Right cardiac atrium (tissue), 5 donors: ENCODE measurements around the gene PRIMPOL. TPM values are rescaled to one million over a fixed set of nuclear protein-coding genes. Genes with fewer than 3 reads are reported as not detected.
"Not testable (repeated sequence)": the region's sequence is repeated elsewhere in the genome, so short reads cannot be mapped to it uniquely, and the experiment has no call there.

Experiments used
- ATAC-seq, 2 donors: fragments of 200-7000 bp; cut with Tn5 transposase; one replicate each; pipeline versions ENCODE4 v1.8.0 to v1.9.1; 2020; ENCODE audit warnings: moderate library complexity in 2 of 2, mild to moderate bottlenecking in 1 of 2
- DNase-seq, 3 donors: peaks; one replicate each; pipeline ENCODE4 v3.0.0-alpha.2; 2020
- H3K27ac ChIP-seq: one replicate; pipeline ENCODE4 v1.5.1; 2013; ENCODE audit warnings: mild to moderate bottlenecking, low read length, control low read depth, moderate library complexity
- H3K27me3 ChIP-seq: one replicate; pipeline ENCODE4 v1.6.1; 2013; ENCODE audit not compliant: control insufficient read depth, insufficient read depth
- H3K4me1 ChIP-seq: one replicate; pipeline ENCODE4 v1.6.1; 2013; ENCODE audit warnings: low read length; ENCODE audit not compliant: control insufficient read depth, insufficient read depth
- H3K4me3 ChIP-seq: one replicate; pipeline ENCODE4 v1.5.1; 2013; ENCODE audit warnings: low read length, control low read depth
- H3K9me3 ChIP-seq: one replicate; pipeline ENCODE4 v1.6.1; 2013; ENCODE audit warnings: low read length; ENCODE audit not compliant: control insufficient read depth
- WGBS: extraction: QIAGEN DNeasy Blood & Tissue Kit; methylation state at CpG from one replicate; pipeline ENCODE4 v1.1.7; 2013; 5-methylcytosine and 5-hydroxymethylcytosine counted together
- intact Hi-C, 4 donors: fragments of 100-400 bp; cut with DNase I; formaldehyde crosslinking; loops; one replicate each; pipeline versions ENCODE4 v1.11.0 to v1.14.0; 2022 to 2023
- long read RNA-seq, 4 donors: library from polyadenylated mRNA; unstranded; transcript quantifications; one replicate each; pipeline ENCODE4 v2.0.0, GENCODE V29; 2020 to 2021
- polyA plus RNA-seq: library from polyadenylated mRNA; stranded (reverse); fragments of 200-250 nt; gene quantifications from one replicate; pipeline ENCODE4 v1.2.3, GENCODE V29; 2013
- total RNA-seq, 4 donors: library from RNA; stranded (reverse); fragmentation: NEBNext Ultra II Directional; extraction: Animal tissue kit (Norgen Biotek cat#: 25700); gene quantifications; one replicate each; pipeline ENCODE4 v1.2.1, GENCODE V29; 2021
- donor health status: healthy with polysubstance abuse.
- donor health status: DM: no; HTN: yes; CAD: no.
- donor health status: DM: no; HTN: no; CAD: no.
- donor health status: DM: no; HTN: yes; CAD: no; lungs with severe emphysema.
- donor health status: DM: yes; HTN: yes; CAD: no.

The PRIMPOL gene, protein sequence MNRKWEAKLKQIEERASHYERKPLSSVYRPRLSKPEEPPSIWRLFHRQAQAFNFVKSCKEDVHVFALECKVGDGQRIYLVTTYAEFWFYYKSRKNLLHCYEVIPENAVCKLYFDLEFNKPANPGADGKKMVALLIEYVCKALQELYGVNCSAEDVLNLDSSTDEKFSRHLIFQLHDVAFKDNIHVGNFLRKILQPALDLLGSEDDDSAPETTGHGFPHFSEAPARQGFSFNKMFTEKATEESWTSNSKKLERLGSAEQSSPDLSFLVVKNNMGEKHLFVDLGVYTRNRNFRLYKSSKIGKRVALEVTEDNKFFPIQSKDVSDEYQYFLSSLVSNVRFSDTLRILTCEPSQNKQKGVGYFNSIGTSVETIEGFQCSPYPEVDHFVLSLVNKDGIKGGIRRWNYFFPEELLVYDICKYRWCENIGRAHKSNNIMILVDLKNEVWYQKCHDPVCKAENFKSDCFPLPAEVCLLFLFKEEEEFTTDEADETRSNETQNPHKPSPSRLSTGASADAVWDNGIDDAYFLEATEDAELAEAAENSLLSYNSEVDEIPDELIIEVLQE
- total RNA-seq (10 to 100 TPM in 3 of 4 donors, 1 to 10 TPM in 1; 8.9 to 12.0 (median 11.2) TPM), polyA plus RNA-seq (14.3 TPM)
- long read RNA-seq, donor 1, partial matches to known transcripts = 2 of 23 reads
- long read RNA-seq, donor 1, other reads (novel, unspliced or antisense) = 14 of 23 reads
- long read RNA-seq, donor 2, partial matches to known transcripts = 0 of 5 reads
- long read RNA-seq, donor 2, other reads (novel, unspliced or antisense) = 5 of 5 reads
- long read RNA-seq, donor 3, transcript PRIMPOL-211 (13 exons, 2,007 nt) = major isoform, 14 of 42 reads
- long read RNA-seq, donor 3, transcript PRIMPOL-201 (14 exons, 2,289 nt) = minor isoform, 6 of 42 reads
- long read RNA-seq, donor 3, partial matches to known transcripts = 0 of 42 reads
- long read RNA-seq, donor 3, other reads (novel, unspliced or antisense) = 17 of 42 reads
- long read RNA-seq, donor 4, partial matches to known transcripts = 1 of 12 reads
- long read RNA-seq, donor 4, other reads (novel, unspliced or antisense) = 6 of 12 reads

DNA sequence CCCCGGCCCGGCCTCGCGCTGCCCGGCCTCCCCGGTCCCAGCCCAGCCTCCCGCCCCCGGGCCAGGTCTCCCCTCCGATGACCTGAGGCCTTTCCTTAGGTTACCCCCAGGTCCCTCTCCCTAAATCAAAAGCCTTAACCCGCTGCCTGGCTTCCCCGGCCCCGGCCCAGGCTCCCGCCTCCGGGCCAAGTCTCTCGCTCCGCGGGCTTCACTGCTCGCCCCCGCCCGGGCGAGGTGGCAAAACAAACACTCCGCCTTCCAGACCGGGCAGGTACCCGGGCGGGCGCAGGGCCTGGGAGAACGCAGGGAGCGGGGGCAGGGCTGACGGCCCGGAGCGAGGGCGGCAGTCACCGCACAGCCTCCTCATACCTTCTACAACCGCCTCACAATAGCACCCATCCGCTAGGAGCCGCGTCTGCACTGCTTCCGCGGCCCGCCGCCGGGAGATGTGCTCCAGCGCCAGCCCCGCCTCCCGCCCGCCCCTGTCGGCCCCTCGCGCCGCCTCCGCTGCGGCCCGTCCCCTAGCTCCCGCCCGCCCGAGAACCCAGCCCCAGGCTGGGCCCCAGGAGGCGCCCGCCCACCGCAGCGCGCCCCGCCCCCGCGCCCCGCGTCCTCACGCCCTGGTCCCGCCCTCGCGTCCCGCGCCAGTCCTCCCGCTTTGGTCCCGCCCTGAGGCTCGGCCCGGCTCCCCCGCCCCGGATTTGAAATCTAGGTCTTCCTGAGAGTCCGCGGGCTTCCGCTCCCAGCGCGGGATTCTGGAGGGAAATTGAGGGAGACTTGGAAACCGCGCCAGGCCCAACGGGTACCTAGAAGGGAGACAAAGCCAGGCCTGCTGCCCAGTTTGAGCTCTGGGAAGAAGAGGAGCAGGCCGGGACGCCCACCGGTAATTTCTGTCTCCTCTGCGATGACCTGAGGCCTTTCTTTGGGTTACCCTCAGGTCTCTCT lies at the start of gene PRIMPOL, which contains the start of gene CASP3:
Gene PRIMPOL (plus strand): TSS at position 713 of the 945 bp plus-strand sequence. CDS start 7,403 bp downstream, outside the sequence.
Gene CASP3 (minus strand): TSS at position 422 of the 945 bp plus-strand sequence. CDS start 10,994 bp downstream, outside the sequence.
- Histone ChIP-seq H3K27me3 (no peaks in the 10 kb centered on the region), H3K4me1 (peaks cover 7% of the 10 kb centered on the region), H3K9me3 (no peaks in the 10 kb centered on the region), H3K4me3 (peak within 1 kb of the TSS; percentile 93), H3K27ac (peak within 1 kb of the TSS; percentile 97)
- DNase-seq = peak; percentile 97 to 99 (median 99)
- ATAC-seq = peak; percentile 98 to 99
- intact Hi-C loops = loop anchor here in 1 of 4 donors (10.0 kb wide), 1 partner anchor 94 kb away; no protein-coding TSS in a partner anchor
- WGBS = under 1% methylated on average over 90 of the region's 90 CpGs

DNA sequence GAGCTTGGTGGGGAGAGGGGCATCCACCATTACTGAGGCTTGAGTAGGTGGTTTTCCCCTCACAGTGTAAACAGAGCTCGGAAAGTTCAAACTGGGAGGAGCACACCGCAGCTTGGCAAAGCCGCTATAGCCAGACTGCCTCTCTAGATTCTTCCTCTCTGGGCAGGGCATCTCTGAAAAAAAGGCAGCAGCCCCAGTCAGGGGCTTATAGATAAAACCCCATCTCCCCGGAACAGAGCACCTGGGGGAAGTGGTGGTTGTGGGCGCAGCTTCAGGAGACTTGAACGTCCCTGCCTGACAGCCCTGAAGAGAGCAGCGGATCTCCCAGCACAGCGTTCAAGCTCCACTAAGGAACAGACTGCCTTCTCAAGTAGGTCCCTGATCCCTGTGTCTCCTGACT lies 48.6 kb upstream of the PRIMPOL start:
- ATAC-seq, H3K27me3 ChIP-seq, intact Hi-C loops, H3K9me3 ChIP-seq, DNase-seq, H3K4me1 ChIP-seq, H3K27ac ChIP-seq, H3K4me3 ChIP-seq: not testable (repeated sequence)
- WGBS = 91% methylated on average over 8 of the region's 8 CpGs

DNA sequence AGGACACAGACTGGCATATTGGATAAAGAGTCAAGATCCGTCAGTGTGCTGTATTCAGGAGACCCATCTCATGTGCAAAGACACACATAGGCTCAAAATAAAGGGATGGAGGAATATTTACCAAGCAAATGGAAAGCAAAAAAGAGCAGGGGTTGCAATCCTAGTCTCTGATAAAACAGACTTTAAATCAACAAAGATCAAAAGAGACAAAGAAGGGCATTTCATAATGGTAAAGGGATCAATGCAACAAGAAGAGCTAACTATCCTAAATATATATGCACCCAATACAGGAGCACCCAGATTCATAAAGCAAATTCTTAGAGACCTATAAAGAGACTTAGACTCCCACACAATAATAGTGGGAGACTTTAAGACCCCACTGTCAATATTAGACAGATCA lies 46.7 kb upstream of the PRIMPOL start:
- ATAC-seq, H3K9me3 ChIP-seq, DNase-seq, H3K27me3 ChIP-seq, intact Hi-C loops, H3K27ac ChIP-seq, H3K4me1 ChIP-seq, H3K4me3 ChIP-seq: not testable (repeated sequence)
- WGBS = 0% methylated on average over 1 of the region's 1 CpG

DNA sequence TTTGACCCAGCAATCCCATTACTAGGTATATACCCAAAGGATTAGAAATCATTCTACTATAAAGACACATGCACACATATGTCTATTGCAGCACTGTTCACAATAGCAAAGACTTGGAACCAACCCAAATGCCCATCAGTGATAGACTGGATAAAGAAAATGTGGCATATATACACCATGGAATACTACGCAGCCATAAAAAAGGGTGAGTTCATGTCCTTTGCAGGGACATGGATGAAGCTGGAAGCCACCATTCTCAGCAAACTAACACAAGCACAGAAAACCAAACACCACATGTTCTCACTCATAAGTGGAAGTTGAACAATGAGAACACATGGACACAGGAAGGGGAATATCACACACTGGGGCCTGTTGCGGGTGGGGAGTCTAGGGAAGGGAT lies 42.1 kb upstream of the PRIMPOL start:
- 91% methylated on average over 2 of the region's 2 CpGs for WGBS
- intact Hi-C loops = not testable (repeated sequence)

DNA sequence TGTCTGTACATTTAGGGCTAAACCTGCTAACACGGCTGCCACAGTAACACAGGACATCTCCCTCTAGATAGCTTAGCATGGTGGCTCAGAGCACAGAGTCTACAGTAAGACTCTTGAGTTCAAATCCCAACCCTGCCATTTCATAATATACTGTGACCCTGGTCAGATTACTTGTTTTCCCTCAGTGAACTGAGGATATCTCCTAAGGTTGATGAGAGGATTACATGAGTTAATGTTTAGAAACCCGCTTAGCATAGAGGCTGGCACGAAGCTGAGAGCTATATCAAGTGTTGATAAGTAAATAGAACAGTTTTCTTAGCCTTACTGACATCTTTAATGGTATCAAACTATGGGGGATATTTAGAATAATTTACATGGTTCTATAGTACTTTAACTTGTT lies 37.5 kb upstream of the PRIMPOL start:
- DNase-seq (no peak), ATAC-seq (no peak)
- no peaks in the 10 kb centered on the region for H3K4me1 ChIP-seq
- no peaks in the 10 kb centered on the region for H3K27me3 ChIP-seq
- H3K9me3 ChIP-seq = peaks cover 1% of the 10 kb centered on the region
- intact Hi-C loops = no loop called here
- H3K4me3 ChIP-seq = no peak overlapping the region
- no peak overlapping the region for H3K27ac ChIP-seq
- 83% methylated on average over 3 of the region's 3 CpGs for WGBS

More for the DNA sequence above, 42.1 kb upstream of the PRIMPOL start:
- H3K4me1 ChIP-seq, DNase-seq, H3K9me3 ChIP-seq, ATAC-seq, H3K27ac ChIP-seq, H3K4me3 ChIP-seq, H3K27me3 ChIP-seq: not testable (repeated sequence)

DNA sequence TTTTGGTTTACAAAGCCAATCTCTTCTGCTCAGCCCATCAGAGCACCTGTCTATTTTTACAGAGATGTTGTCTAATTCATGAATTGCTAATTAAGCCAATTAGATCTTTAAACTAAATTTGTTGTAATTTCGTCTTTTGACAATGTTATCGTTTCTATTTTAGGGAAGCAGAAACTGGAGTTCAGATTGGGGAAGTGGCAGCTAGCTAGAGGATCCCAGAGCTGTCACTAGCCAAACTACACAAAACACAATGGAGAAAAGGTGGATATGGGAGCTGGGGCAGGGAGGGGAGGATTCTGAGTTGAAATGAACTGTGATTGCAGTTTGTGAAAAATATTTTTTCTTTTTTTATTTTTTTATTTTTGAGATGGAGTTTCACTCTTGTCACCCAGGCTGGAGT lies 36.1 kb upstream of the PRIMPOL start:
- H3K4me3 ChIP-seq = no peak overlapping the region
- H3K4me1 ChIP-seq = peaks cover 2% of the 10 kb centered on the region
- WGBS = 72% methylated on average over 2 of the region's 2 CpGs
- no peaks in the 10 kb centered on the region for H3K27me3 ChIP-seq
- H3K9me3 ChIP-seq = peaks cover 1% of the 10 kb centered on the region
- DNase-seq (no peak), ATAC-seq (no peak)
- no peak overlapping the region for H3K27ac ChIP-seq
- intact Hi-C loops = no loop called here

DNA sequence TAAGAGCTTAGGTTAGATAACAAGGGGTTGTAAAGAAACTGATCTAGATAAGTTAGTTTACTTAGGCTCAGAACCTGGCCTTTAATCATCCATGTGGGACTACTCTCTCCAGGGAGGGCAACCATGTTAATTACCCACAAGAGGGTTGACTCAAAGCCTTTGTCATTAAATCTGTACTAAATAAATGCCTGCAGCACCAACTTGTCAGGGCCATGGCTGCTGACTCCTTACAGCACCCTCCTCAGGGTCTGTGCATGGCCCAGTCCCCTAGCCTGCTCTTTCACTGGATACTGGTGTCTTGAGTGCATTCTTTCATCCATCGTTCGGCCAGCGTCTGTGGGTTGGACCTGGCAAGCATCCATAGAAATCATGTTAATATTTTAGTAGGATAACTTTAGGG lies 35.0 kb upstream of the PRIMPOL start:
- WGBS = 88% methylated on average over 3 of the region's 3 CpGs
- DNase-seq = no peak
- intact Hi-C loops = no loop called here
- H3K27me3 ChIP-seq = no peaks in the 10 kb centered on the region
- H3K4me1 ChIP-seq = peaks cover 2% of the 10 kb centered on the region
- H3K4me3 ChIP-seq = no peak overlapping the region
- H3K9me3 ChIP-seq = peaks cover 1% of the 10 kb centered on the region
- no peak overlapping the region for H3K27ac ChIP-seq
- ATAC-seq = no peak

DNA sequence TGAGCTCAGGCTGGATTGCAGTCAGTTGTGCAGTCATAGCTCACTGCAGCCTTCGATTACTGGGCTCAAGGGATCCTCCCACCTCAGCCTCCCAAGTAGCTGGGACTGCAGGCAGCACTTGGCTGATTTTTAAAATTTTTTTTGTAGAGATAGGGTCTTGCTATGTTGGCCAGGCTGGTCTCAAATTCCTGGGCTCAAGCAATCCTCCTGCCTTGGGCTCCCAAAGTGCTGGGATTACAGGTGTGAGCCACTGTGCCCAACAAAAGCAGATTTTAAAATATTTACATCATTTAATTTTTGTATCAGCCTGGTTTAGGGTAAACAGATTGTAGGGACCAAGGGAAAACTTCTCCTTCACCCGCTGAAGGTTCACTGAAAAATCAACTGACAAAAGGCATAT lies 33.4 kb upstream of the PRIMPOL start:
- not testable (repeated sequence) for H3K9me3 ChIP-seq

DNA sequence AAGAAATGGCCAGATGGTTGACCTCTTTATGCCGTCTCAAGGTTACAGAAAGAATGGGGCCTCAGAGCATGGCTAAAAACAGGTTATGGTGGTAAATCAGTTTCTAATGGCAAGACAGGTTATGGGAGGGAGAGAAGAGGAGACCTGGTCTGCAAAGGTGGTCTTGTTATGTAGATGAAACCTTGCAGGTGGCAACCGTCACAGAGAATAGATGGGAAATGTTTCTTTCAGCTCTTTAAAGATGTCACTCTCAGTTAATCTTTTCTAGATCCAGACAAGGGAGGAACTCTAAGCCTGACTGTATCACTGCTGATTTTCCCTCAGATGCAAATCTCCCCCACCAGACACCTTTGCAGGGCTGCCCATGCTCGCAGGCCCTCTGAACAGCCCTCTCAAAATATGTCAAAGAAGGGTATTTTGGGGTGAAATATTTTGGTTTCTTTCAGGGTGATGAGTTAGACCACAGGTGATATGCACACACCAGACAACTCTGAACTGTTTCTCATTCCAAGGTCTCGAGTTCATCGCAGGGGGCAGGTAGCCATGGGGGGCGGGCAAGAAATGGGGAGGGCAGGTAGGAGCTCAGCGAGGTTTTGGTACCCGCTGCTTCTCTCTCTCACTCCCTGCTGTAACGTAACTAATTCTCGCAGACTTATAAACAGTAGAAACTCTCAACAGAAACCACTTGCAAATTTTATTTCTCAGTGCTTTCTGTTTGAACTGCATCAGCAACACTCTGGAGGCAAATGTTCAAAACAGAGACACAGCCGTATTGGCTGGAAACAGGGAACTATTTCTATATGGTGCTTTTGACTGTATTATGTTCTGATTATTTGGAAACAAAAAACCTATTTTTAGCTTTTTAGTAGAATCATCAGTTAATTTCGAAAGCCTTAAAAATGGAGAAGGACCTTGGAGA lies 32.6 kb upstream of the PRIMPOL start:
- peaks cover 2% of the 10 kb centered on the region for H3K4me1 ChIP-seq
- no peak overlapping the region for H3K27ac ChIP-seq
- no peak overlapping the region for H3K4me3 ChIP-seq
- H3K27me3 ChIP-seq = no peaks in the 10 kb centered on the region
- 81% methylated on average over 12 of the region's 12 CpGs for WGBS
- H3K9me3 ChIP-seq = peaks cover 1% of the 10 kb centered on the region
- intact Hi-C loops = no loop called here
- DNase-seq (no peak), ATAC-seq (no peak)

More for the DNA sequence above, 33.4 kb upstream of the PRIMPOL start:
- H3K27me3 ChIP-seq, H3K27ac ChIP-seq, DNase-seq, H3K4me1 ChIP-seq, intact Hi-C loops, H3K4me3 ChIP-seq, ATAC-seq: not testable (repeated sequence)
- WGBS = 83% methylated on average over 2 of the region's 2 CpGs
